Measurements from ENCODE around the gene SEC11A.
"Not testable (repeated sequence)": the region's sequence is repeated elsewhere in the genome, so short reads cannot be mapped to it uniquely, and the experiment has no call there.

- TF ChIP-seq, protein P1, sequence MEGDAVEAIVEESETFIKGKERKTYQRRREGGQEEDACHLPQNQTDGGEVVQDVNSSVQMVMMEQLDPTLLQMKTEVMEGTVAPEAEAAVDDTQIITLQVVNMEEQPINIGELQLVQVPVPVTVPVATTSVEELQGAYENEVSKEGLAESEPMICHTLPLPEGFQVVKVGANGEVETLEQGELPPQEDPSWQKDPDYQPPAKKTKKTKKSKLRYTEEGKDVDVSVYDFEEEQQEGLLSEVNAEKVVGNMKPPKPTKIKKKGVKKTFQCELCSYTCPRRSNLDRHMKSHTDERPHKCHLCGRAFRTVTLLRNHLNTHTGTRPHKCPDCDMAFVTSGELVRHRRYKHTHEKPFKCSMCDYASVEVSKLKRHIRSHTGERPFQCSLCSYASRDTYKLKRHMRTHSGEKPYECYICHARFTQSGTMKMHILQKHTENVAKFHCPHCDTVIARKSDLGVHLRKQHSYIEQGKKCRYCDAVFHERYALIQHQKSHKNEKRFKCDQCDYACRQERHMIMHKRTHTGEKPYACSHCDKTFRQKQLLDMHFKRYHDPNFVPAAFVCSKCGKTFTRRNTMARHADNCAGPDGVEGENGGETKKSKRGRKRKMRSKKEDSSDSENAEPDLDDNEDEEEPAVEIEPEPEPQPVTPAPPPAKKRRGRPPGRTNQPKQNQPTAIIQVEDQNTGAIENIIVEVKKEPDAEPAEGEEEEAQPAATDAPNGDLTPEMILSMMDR (IDR thresholded peaks at IDR 0.05; ENCODE audit: poor library complexity): not testable (repeated sequence)
- TF ChIP-seq EZH2 (IDR thresholded peaks at IDR 0.05; ENCODE audit: borderline replicate concordance); EZH2phosphoT487 (IDR thresholded peaks at IDR 0.05; ENCODE audit: low read depth, severe bottlenecking, unreplicated experiment): not testable (repeated sequence)
Measured at GRCh38 chr15:84751721-84752120, 35.8 kb upstream of the SEC11A start.

Data from hepatocyte (in vitro differentiated cells).